ENCODE measurements around the gene HOXB3.
"Not testable (repeated sequence)": the region's sequence is repeated elsewhere in the genome, so short reads cannot be mapped to it uniquely, and the experiment has no call there.

HOXB3 gene

GRCh38 chr17:48526608-48527546 lies 63.2 kb downstream of the HOXB3 start:
- no peak for DNase-seq (ENCODE audit: low read depth)

GRCh38 chr17:48523010-48523409 lies 67.0 kb downstream of the HOXB3 start:
- DNase-seq (ENCODE audit: low read depth): no peak

GRCh38 chr17:48522031-48522653 lies 67.9 kb downstream of the HOXB3 start:
- DNase-seq (ENCODE audit: low read depth): no peak

GRCh38 chr17:48520631-48521079 lies 69.4 kb downstream of the HOXB3 start:
- DNase-seq (ENCODE audit: low read depth): no peak

- DNase-seq (ENCODE audit: low read depth): no peak
Observed at GRCh38 chr17:48519427-48519826, 70.6 kb downstream of the HOXB3 start.

GRCh38 chr17:48517478-48517877 lies 72.6 kb downstream of the HOXB3 start:
- no peak for DNase-seq (ENCODE audit: low read depth)

- no peak for DNase-seq (ENCODE audit: low read depth)
Observed at GRCh38 chr17:48515925-48516900, 73.8 kb downstream of the HOXB3 start.

GRCh38 chr17:48514477-48514876 lies 75.6 kb downstream of the HOXB3 start:
- no peak for DNase-seq (ENCODE audit: low read depth)

- no peak for DNase-seq (ENCODE audit: low read depth)
Observed at GRCh38 chr17:48513666-48514455, 76.2 kb downstream of the HOXB3 start.

- DNase-seq (ENCODE audit: low read depth): no peak
Observed at GRCh38 chr17:48513097-48513496, 76.9 kb downstream of the HOXB3 start.

- DNase-seq (ENCODE audit: low read depth): no peak
Observed at GRCh38 chr17:48510761-48511604, 79.1 kb downstream of the HOXB3 start.

GRCh38 chr17:48510381-48510760 lies 79.7 kb downstream of the HOXB3 start:
- DNase-seq (ENCODE audit: low read depth): no peak

- not testable (repeated sequence) for DNase-seq (ENCODE audit: low read depth)
Observed at GRCh38 chr17:48509708-48510107, 80.3 kb downstream of the HOXB3 start.

- DNase-seq (ENCODE audit: low read depth): no peak
Observed at GRCh38 chr17:48506246-48506645, 83.8 kb downstream of the HOXB3 start.

GRCh38 chr17:48505788-48506187 lies 84.3 kb downstream of the HOXB3 start:
- no peak for DNase-seq (ENCODE audit: low read depth)

- no peak for DNase-seq (ENCODE audit: low read depth)
Observed at GRCh38 chr17:48504953-48505352, 85.1 kb downstream of the HOXB3 start.

GRCh38 chr17:48503747-48504146 lies 86.3 kb downstream of the HOXB3 start:
- no peak for DNase-seq (ENCODE audit: low read depth)

GRCh38 chr17:48502901-48503300 lies 87.1 kb downstream of the HOXB3 start:
- no peak for DNase-seq (ENCODE audit: low read depth)

- DNase-seq (ENCODE audit: low read depth): no peak
Observed at GRCh38 chr17:48502312-48502711, 87.7 kb downstream of the HOXB3 start.
